Esophagus muscularis mucosa (tissue), 4 donors: Measurements from ENCODE around the gene PCNX1.

ENCODE experiments used
- EP300 ChIP-seq: sonication (generic); formaldehyde crosslinking; IDR thresholded peaks from one replicate; pipeline ENCODE4 v1.6.1; 2017; ENCODE audit warnings: antibody characterized with exemption
- POLR2A ChIP-seq: fragments of 450-650 bp; IDR thresholded peaks from one replicate; pipeline ENCODE4 v1.6.1; 2017; ENCODE audit warnings: antibody characterized with exemption, moderate library complexity, mild to moderate bottlenecking, low read depth
- POLR2AphosphoS5 ChIP-seq, 2 donors: sonication (generic); formaldehyde crosslinking; IDR thresholded peaks; one replicate each; pipeline ENCODE4 v1.6.1; 2017; ENCODE audit warnings: antibody characterized with exemption in 2 of 2
- TF ChIP-seq, protein P1 (sequence below), 3 experiments: fragments of 200-600 bp in 2 of 3; fragments of 450-650 bp in 1 of 3; sonication (generic) in 2 of 3; IDR thresholded peaks; one replicate each; pipeline ENCODE4 v1.5.1; 2017 to 2019; ENCODE audit warnings: antibody characterized with exemption in 3 of 3, mild to moderate bottlenecking in 2 of 3, moderate library complexity in 1 of 3

GRCh38 chr14:71070169-71070568, 162.9 kb downstream of the PCNX1 start:
- no peak for TF ChIP-seq POLR2AphosphoS5 (IDR thresholded peaks at IDR 0.05)
- TF ChIP-seq, protein P1, sequence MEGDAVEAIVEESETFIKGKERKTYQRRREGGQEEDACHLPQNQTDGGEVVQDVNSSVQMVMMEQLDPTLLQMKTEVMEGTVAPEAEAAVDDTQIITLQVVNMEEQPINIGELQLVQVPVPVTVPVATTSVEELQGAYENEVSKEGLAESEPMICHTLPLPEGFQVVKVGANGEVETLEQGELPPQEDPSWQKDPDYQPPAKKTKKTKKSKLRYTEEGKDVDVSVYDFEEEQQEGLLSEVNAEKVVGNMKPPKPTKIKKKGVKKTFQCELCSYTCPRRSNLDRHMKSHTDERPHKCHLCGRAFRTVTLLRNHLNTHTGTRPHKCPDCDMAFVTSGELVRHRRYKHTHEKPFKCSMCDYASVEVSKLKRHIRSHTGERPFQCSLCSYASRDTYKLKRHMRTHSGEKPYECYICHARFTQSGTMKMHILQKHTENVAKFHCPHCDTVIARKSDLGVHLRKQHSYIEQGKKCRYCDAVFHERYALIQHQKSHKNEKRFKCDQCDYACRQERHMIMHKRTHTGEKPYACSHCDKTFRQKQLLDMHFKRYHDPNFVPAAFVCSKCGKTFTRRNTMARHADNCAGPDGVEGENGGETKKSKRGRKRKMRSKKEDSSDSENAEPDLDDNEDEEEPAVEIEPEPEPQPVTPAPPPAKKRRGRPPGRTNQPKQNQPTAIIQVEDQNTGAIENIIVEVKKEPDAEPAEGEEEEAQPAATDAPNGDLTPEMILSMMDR (IDR thresholded peaks at IDR 0.05) = no peak
- TF ChIP-seq POLR2A = no peak
- TF ChIP-seq EP300 = no peak
